Mesenteric fat pad (tissue), 1 donor: ENCODE results near the gene DCLK1. TPM values are rescaled to one million over a fixed set of nuclear protein-coding genes. Genes with fewer than 3 reads are reported as not detected.
"Not testable (repeated sequence)": the region's sequence is repeated elsewhere in the genome, so short reads cannot be mapped to it uniquely, and the experiment has no call there.

ENCODE experiments used
- DNase-seq: peaks from one replicate; pipeline ENCODE4 v3.0.0-alpha.2; 2020; ENCODE audit warnings: low spot score
- total RNA-seq: library from RNA; stranded (reverse); fragmentation: NEBNext Ultra II Directional; extraction: Animal tissue kit (Norgen Biotek cat#: 25700); gene quantifications from one replicate; pipeline ENCODE4 v1.2.1, GENCODE V29; 2021
- donor health status: DM: yes; HTN: yes; CAD: no.

The DCLK1 gene
- total RNA-seq, 1 donor from 2014 or later: 24.3 TPM

GRCh38 chr13:36088001-36088400 lies 43.2 kb downstream of the DCLK1 start:
- no peak for DNase-seq

GRCh38 chr13:36086117-36086516 lies 45.1 kb downstream of the DCLK1 start:
- no peak for DNase-seq

DNA sequence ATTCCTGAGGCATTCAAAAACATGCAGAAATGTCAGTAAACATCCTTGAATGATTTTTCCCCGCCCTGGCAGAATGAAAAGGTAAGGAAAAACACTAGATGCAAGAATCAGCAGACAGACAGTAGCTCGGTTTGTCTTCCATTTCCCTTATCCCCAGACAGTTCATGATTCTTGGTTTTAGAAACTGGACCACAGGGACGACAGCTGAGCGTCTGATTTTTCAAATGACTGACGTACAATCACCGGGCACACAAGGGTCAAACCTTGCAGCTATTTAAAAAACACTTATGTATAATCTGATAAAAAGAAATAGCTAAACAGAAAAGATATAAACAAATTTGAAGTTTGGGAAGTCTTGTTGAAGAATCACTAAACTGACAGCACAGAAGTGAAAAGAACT lies 47.1 kb downstream of the DCLK1 start:
- no peak for DNase-seq

GRCh38 chr13:36082806-36083205 lies 48.4 kb downstream of the DCLK1 start:
- DNase-seq: no peak

- DNase-seq: no peak
Measured at GRCh38 chr13:36082396-36082795, 48.8 kb downstream of the DCLK1 start.

GRCh38 chr13:36076211-36076610 lies 55.0 kb downstream of the DCLK1 start:
- DNase-seq: no peak

- DNase-seq: no peak
Measured at GRCh38 chr13:36074659-36075058, 56.5 kb downstream of the DCLK1 start.

- no peak for DNase-seq
Measured at GRCh38 chr13:36072152-36072935, 58.8 kb downstream of the DCLK1 start.

GRCh38 chr13:36070504-36071192 lies 60.5 kb downstream of the DCLK1 start:
- DNase-seq: not testable (repeated sequence)

DNA sequence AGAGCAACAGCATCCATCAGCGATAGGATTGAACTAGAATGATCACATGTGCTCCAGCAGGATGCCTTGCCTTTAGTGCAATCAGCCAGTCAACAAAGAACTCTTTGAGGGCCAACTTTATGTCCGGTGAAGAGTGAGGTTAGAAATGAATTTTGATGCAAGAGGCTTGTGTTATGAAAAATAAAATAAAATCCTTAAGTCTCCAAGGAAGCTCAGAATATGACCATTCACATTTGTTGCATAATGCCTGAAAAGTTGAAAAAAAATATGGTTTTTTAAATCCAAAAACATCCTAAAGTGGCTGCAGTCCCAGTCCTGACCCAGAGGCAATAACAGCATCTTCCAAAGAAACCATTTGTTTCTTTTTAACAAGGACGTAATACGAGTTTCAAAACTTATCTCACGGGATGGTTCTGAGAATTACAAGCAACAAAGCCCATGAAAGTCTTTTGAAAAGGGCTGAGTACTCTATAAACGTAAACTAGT lies 61.3 kb downstream of the DCLK1 start:
- no peak for DNase-seq

DNA sequence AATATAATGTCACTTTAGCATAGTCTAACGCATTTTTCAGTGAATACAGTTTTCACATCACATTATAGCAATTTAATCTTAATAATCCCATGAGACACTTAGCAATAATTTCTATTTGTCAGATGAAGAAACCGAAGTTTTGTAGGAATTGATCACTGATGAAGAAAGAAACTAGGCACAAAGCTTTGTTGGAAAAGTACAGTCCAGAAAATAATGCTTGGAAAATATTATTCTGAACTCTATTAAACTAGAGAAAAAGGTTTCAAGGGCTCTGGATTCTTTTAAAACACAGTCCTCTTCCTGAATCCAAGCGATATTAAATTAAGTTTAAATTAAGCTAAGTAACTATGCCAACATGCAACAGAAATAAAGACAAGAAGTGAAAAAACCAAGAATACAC lies 62.2 kb downstream of the DCLK1 start:
- DNase-seq: no peak

GRCh38 chr13:36068566-36068965 lies 62.6 kb downstream of the DCLK1 start:
- DNase-seq: no peak

DNA sequence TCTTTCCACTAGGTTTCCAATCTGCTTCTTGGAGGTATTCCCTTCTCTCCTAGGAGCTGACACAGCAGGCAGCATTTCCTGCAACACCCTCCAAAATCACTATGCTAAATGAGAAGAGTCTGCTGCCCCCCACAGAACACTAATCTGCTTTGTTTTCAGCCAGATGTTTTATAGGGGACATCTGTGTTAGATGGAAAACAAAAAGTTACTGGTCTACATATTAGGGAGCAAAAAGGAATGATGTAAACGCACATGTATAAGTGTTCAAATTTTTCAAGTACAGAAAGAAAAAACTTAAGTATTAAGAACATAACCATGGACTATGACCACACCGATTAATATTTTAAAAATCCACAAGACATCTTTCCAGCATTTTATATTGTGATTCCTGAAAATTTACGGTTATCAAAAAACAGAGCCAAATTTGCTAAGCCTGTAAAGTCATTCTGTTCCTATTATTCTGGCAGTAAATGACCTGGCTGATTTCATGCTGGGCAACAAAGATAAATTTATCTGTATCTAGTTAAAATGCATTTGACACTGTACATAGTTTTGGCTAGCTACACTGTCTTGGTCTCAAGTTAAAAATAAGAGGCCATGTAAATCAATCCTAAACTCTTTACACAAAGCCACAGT lies 63.3 kb downstream of the DCLK1 start:
- no peak for DNase-seq

DNA sequence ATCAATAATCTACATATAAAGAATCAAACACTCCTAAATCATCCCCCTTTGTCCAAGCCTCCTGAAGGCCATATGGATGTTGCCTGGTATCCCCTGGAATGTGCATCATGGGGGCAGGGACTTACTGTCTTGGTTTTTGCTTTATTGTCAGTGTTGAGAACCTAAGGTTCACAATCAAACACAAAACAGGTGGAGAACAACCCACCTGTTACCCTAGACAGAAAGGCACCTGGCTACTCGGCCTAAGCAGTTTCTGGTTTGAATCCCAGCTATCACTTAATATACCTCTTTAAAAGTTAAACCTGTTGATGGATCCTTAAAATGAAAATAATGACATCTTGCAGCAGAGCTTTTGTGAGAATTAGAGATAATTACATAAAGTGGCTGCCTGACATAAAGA lies 68.9 kb downstream of the DCLK1 start:
- DNase-seq: no peak

GRCh38 chr13:36061621-36062020 lies 69.6 kb downstream of the DCLK1 start:
- no peak for DNase-seq

DNA sequence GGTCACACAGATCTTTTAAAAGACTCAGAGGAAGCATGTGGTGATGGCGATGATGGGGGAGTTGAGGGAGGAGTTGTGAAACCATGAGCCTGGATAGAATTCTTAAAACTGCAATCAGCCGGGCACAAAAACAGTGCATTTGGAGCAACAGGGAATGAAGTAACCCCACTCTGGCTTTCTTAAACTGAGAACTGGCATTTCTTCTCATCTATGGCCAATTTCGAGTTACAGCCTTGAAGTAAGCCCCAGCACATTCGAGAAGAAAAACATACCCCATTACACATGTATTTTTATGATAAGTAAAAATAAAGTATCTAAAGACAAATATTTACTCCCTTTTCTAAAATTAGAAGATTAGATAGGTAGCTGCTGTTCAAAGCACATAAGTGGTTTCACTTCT lies 70.1 kb downstream of the DCLK1 start:
- no peak for DNase-seq

DNA sequence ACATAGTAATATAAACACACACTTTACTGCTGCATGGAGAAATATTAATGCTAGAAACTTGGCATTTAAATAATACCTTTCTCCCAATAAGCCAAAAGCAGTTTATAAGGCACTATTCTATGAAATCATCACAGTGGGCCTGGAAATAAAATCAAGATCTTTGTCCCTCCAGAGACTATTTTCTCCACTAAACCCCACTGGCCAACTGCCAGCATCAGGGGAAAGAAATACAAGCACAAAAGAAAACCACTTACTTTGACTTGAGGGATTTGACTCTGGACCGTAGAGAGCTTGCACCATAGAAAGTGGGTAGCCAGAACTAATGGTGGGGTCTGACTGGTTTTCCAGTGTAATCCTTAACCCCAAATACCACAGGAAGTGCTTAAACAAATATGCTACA lies 71.9 kb downstream of the DCLK1 start:
- no peak for DNase-seq

DNA sequence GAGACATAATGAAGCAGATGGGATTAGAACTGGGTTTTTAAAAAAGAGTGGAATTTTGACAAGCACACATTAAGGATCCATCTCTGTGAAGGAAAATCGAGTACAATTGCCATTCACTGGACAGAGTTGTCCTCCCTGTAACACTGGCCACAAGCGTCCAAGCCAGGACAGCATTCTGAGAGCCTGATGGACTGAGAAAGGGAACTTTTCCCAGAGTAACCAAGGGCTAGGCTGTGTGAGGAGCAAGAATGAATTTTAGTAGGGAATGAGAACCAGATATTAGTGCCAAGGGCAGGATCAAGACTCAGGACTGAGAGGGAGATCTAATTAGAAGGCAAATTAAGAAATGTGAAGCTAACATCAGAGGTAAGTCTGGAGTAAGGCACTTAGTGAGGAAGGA lies 73.1 kb downstream of the DCLK1 start:
- DNase-seq: no peak

DNA sequence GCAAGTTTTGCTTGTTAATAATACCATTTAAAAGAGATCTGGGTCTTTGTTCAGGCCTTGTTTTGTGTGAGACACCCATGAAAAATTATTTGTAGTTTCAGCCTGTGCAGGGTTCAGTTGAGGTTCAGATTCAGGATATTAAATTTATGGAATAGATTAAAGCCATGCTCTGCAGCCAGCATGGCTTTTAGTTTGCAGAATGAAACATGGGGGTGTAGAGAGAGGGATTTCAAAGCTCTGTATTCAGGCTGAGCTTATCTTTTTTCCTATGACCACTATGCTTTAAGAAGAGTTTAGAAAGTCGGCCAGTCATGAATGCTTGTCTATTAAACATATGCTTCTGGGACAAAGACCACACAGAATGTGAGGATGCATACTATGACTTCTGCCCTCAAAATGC lies 73.6 kb downstream of the DCLK1 start:
- DNase-seq: no peak

DNA sequence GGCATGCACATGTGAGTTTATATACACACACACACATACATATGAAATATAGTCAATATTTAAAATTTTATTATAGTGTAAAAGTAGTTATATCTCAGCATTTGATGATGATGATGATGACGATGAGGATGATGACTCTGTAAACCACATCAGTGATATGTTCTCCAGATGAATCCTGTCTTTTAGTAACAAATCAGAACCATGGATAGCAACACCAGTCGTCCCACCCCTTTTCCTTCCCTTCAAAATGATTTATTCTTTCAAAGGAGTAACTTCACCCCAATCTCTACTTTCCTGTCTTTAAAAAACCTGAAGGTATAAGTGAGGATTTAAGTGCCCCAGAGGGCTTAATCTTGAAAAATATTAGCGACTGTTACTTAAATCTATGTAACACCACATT lies 74.1 kb downstream of the DCLK1 start:
- DNase-seq: no peak

DNA sequence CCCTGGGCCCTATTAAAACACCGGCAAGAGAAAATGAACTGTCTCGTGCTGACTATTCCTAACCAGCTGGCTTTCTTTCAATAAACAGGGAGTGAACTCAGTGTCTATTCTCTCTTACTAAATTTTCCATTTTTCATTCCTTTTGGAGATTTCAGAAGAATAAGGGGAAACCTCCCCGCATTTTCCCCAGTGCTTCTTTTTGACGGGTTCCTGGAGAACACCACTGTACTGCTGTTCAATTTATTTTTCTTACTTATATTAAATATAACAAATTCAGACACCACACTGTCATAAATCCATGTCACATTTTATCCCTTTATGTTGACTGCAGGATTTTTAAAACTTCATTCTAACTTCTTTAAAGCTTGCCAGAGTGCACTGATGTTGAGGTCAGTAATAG lies 75.8 kb downstream of the DCLK1 start:
- DNase-seq: no peak

GRCh38 chr13:36054041-36054440 lies 77.1 kb downstream of the DCLK1 start:
- DNase-seq: no peak
